Measurements from ENCODE around the gene ANKK1. TPM values are rescaled to one million over a fixed set of nuclear protein-coding genes. Genes with fewer than 3 reads are reported as not detected.

The ANKK1 gene
- total RNA-seq, 1 experiment from 2014 or later: 0.22 TPM

GRCh38 chr11:113446112-113446511 is 58.5 kb downstream of the ANKK1 start:
- H3K4me1 ChIP-seq (ENCODE audit: insufficient read depth, low read length): peaks cover 31% of the 10 kb centered on the region
- peak overlapping the region; percentile 38; the same call in 1 of the 2 replicates for H3K4me3 ChIP-seq (ENCODE audit: low read length)
- no peaks in the 10 kb centered on the region for H3K9me2 ChIP-seq (replicated peaks; ENCODE audit: low read length)
- peak overlapping the region; percentile 71 for H3K4me2 ChIP-seq (ENCODE audit: low read length)
- POLR2A ChIA-PET (ENCODE audit: unreplicated experiment): no interaction called here
- H3K9ac ChIP-seq (ENCODE audit: low read length): peak overlapping the region; percentile 43
- H3K27me3 ChIP-seq (ENCODE audit: low read length): peaks cover 4% of the 10 kb centered on the region
- peak overlapping the region; percentile 83 for H3K27ac ChIP-seq (ENCODE audit: low read length)
- ATAC-seq (peak; percentile 89), DNase-seq (peak; percentile 94)
- no peak for TF ChIP-seq EZH2phosphoT487 (IDR thresholded peaks at IDR 0.05; ENCODE audit: borderline replicate concordance, low read length)
- TF ChIP-seq EZH2 (IDR thresholded peaks at IDR 0.05; ENCODE audit: low read length, unreplicated experiment): no peak
- no peak for TF ChIP-seq CTCF (conservative IDR thresholded peaks at IDR 0.05; ENCODE audit: low read depth, low read length)
- intact Hi-C loops (cut with micrococcal nuclease): no loop called here
- no peaks in the 10 kb centered on the region for H4K20me1 ChIP-seq (ENCODE audit: low read length)
- H2AFZ ChIP-seq (ENCODE audit: low read length): peak overlapping the region; percentile 23
- CTCF ChIA-PET: interaction anchor here (0.5 kb wide), 1 partner anchor 1332 kb away, joined by 3 read pairs; no protein-coding TSS in a partner anchor
- no TSS peak for BruUV-seq (replicated peaks)
- H3K9me3 ChIP-seq (ENCODE audit: low read length): no peaks in the 10 kb centered on the region
- H3K79me2 ChIP-seq (ENCODE audit: low read length): no peaks in the 10 kb centered on the region
- no peaks in the 10 kb centered on the region for H3F3A ChIP-seq (ENCODE audit: low read length, unreplicated experiment)
- H3K36me3 ChIP-seq (ENCODE audit: low read depth, low read length): no peaks in the 10 kb centered on the region

- intact Hi-C loops (cut with micrococcal nuclease): no loop called here
- peaks cover 33% of the 10 kb centered on the region for H3K4me1 ChIP-seq (ENCODE audit: insufficient read depth, low read length)
- H3K9me3 ChIP-seq (ENCODE audit: low read length): no peaks in the 10 kb centered on the region
- ATAC-seq (no peak; the same call in 1 of the 2 replicates), DNase-seq (peak; percentile 52)
- no peaks in the 10 kb centered on the region for H3F3A ChIP-seq (ENCODE audit: low read length, unreplicated experiment)
- no peak for TF ChIP-seq EZH2 (IDR thresholded peaks at IDR 0.05; ENCODE audit: low read length, unreplicated experiment)
- TF ChIP-seq EZH2phosphoT487 (IDR thresholded peaks at IDR 0.05; ENCODE audit: borderline replicate concordance, low read length): no peak
- no peak for TF ChIP-seq CTCF (conservative IDR thresholded peaks at IDR 0.05; ENCODE audit: low read depth, low read length)
- H3K79me2 ChIP-seq (ENCODE audit: low read length): no peaks in the 10 kb centered on the region
- peak overlapping the region; percentile 43; the same call in 1 of the 2 replicates for H3K9ac ChIP-seq (ENCODE audit: low read length)
- H3K36me3 ChIP-seq (ENCODE audit: low read depth, low read length): no peaks in the 10 kb centered on the region
- H2AFZ ChIP-seq (ENCODE audit: low read length): no peak overlapping the region
- H3K27ac ChIP-seq (ENCODE audit: low read length): peak overlapping the region; percentile 80
- peak overlapping the region; percentile 71 for H3K4me2 ChIP-seq (ENCODE audit: low read length)
- peak overlapping the region; percentile 20; the same call in 1 of the 2 replicates for H3K4me3 ChIP-seq (ENCODE audit: low read length)
- CTCF ChIA-PET: no interaction called here
- no peaks in the 10 kb centered on the region; the same call in 1 of the 2 replicates for H3K27me3 ChIP-seq (ENCODE audit: low read length)
- BruUV-seq (replicated peaks): no TSS peak
- H3K9me2 ChIP-seq (replicated peaks; ENCODE audit: low read length): no peaks in the 10 kb centered on the region
- POLR2A ChIA-PET (ENCODE audit: unreplicated experiment): no interaction called here
- H4K20me1 ChIP-seq (ENCODE audit: low read length): no peaks in the 10 kb centered on the region
These were observed 59.4 kb downstream of the ANKK1 start for GRCh38 chr11:113446938-113447337.

- peaks cover 38% of the 10 kb centered on the region for H3K4me1 ChIP-seq (ENCODE audit: insufficient read depth, low read length)
- H4K20me1 ChIP-seq (ENCODE audit: low read length): no peaks in the 10 kb centered on the region
- no TSS peak for BruUV-seq (replicated peaks)
- no peaks in the 10 kb centered on the region for H3K36me3 ChIP-seq (ENCODE audit: low read depth, low read length)
- ATAC-seq: 0 out of 2 replicates have a peak, but pooled peaks have one; percentile 11
- no peaks in the 10 kb centered on the region for H3K9me3 ChIP-seq (ENCODE audit: low read length)
- H3K4me2 ChIP-seq (ENCODE audit: low read length): peak overlapping the region; percentile 71; the same call in 1 of the 2 replicates
- no peaks in the 10 kb centered on the region for H3K79me2 ChIP-seq (ENCODE audit: low read length)
- no peak overlapping the region for H3K9ac ChIP-seq (ENCODE audit: low read length)
- H2AFZ ChIP-seq (ENCODE audit: low read length): no peak overlapping the region
- no peaks in the 10 kb centered on the region for H3F3A ChIP-seq (ENCODE audit: low read length, unreplicated experiment)
- no peaks in the 10 kb centered on the region for H3K9me2 ChIP-seq (replicated peaks; ENCODE audit: low read length)
- POLR2A ChIA-PET (ENCODE audit: unreplicated experiment): no interaction called here
- no peak for TF ChIP-seq CTCF (conservative IDR thresholded peaks at IDR 0.05; ENCODE audit: low read depth, low read length)
- TF ChIP-seq EZH2phosphoT487 (IDR thresholded peaks at IDR 0.05; ENCODE audit: borderline replicate concordance, low read length): no peak
- no peak for TF ChIP-seq EZH2 (IDR thresholded peaks at IDR 0.05; ENCODE audit: low read length, unreplicated experiment)
- H3K27me3 ChIP-seq (ENCODE audit: low read length): no peaks in the 10 kb centered on the region
- intact Hi-C loops (cut with micrococcal nuclease): no loop called here
- peak; percentile 64 for DNase-seq
- peak overlapping the region; percentile 21; the same call in 1 of the 2 replicates for H3K27ac ChIP-seq (ENCODE audit: low read length)
- CTCF ChIA-PET: no interaction called here
- no peak overlapping the region for H3K4me3 ChIP-seq (ENCODE audit: low read length)
These were observed 60.2 kb downstream of the ANKK1 start for GRCh38 chr11:113447621-113448315.
